Fibroblast of lung (primary cell): ENCODE data around the gene SERPINB2. TPM values are rescaled to one million over a fixed set of nuclear protein-coding genes. Genes with fewer than 3 reads are reported as not detected.

Source experiments
- DNase-seq, 2 donors: peaks; one replicate each; pipeline versions ENCODE4 v3.0.0 to v3.0.0-alpha.2; 2010; ENCODE audit warnings: low read depth in 2 of 2
- H2AFZ ChIP-seq: 2 replicates; pipeline ENCODE4 v1.5.1; 2012; ENCODE audit warnings: low read length, control low read depth, inconsistent platforms
- H3K27ac ChIP-seq: 2 replicates; pipeline ENCODE4 v1.5.1; 2011; ENCODE audit warnings: low read length, control low read depth; ENCODE audit not compliant: insufficient read depth
- H3K27me3 ChIP-seq: 2 replicates; pipeline ENCODE4 v1.5.1; 2011; ENCODE audit warnings: mild to moderate bottlenecking, low read length; ENCODE audit not compliant: control insufficient read depth, insufficient read depth
- H3K36me3 ChIP-seq: 2 replicates; pipeline ENCODE4 v1.5.1; 2011; ENCODE audit warnings: low read length; ENCODE audit not compliant: control insufficient read depth, insufficient read depth
- H3K4me1 ChIP-seq: 2 replicates; pipeline ENCODE4 v1.5.1; 2011; ENCODE audit warnings: low read length; ENCODE audit not compliant: control insufficient read depth, insufficient read depth; ENCODE audit errors: extremely low read depth
- H3K4me2 ChIP-seq: 2 replicates; pipeline ENCODE4 v1.5.1; 2011; ENCODE audit warnings: low read length, control low read depth; ENCODE audit not compliant: insufficient read depth; ENCODE audit errors: extremely low read depth
- H3K4me3 ChIP-seq, 4 experiments: fragments of 200-600 bp in 1 of 4; sonication (generic) in 1 of 4; replicated peaks in 1 of 4; 2 replicates each; pipeline ENCODE4 v1.5.1; 2011 to 2016; ENCODE audit warnings: low read length in 4 of 4, low read depth in 3 of 4, mild to moderate bottlenecking in 3 of 4, control low read depth in 2 of 4, inconsistent platforms in 1 of 4, mixed read lengths in 1 of 4; ENCODE audit not compliant: insufficient read depth in 1 of 4; ENCODE audit errors: control extremely low read depth in 1 of 4
- H3K79me2 ChIP-seq: 2 replicates; pipeline ENCODE4 v1.5.1; 2012; ENCODE audit warnings: mild to moderate bottlenecking, low read length, inconsistent platforms; ENCODE audit not compliant: control insufficient read depth, insufficient read depth
- H3K9ac ChIP-seq: 2 replicates; pipeline ENCODE4 v1.5.1; 2011; ENCODE audit warnings: mild to moderate bottlenecking, low read length, control low read depth; ENCODE audit not compliant: insufficient read depth
- H3K9me3 ChIP-seq: 2 replicates; pipeline ENCODE4 v1.5.1; 2012; ENCODE audit warnings: low read depth, low read length; ENCODE audit not compliant: control insufficient read depth, insufficient read depth
- H4K20me1 ChIP-seq: 2 replicates; pipeline ENCODE4 v1.5.1; 2011; ENCODE audit warnings: low read length; ENCODE audit not compliant: control insufficient read depth, insufficient read depth; ENCODE audit errors: extremely low read depth
- EZH2 ChIP-seq: IDR thresholded peaks from 2 replicates; pipeline ENCODE4 v1.5.1; 2012; ENCODE audit warnings: low read length, control low read depth, mild to moderate bottlenecking; ENCODE audit errors: missing control alignments
- polyA plus RNA-seq, 2 donors: library from polyadenylated mRNA; depleted of rRNA in 1 of 2; stranded (reverse) in 1 of 2; unstranded in 1 of 2; fragments of >200 nt; gene quantifications; 2 replicates each; pipeline ENCODE4 v1.2.1, GENCODE V29; 2011 to 2012; ENCODE audit warnings: missing spikeins in 1 of 2
- total RNA-seq: library from RNA; depleted of rRNA; stranded (reverse); fragments of >200 nt; gene quantifications from 2 replicates; pipeline ENCODE4 v1.2.1, GENCODE V29; 2014
- TF ChIP-seq, protein P1 (sequence below), 2 donors: IDR thresholded peaks in 1 of 2; conservative IDR thresholded peaks in 1 of 2; 1 replicate in 1 of 2; 2 replicates in 1 of 2; pipeline ENCODE4 v1.5.1; 2011 to 2012; ENCODE audit warnings: low read length in 2 of 2, control low read depth in 1 of 2, inconsistent platforms in 1 of 2, low read depth in 1 of 2, mild to moderate bottlenecking in 1 of 2

Gene SERPINB2
- total and polyA plus RNA-seq, 2 donors (not counting 1 experiment from before 2014, with no cell fraction given), result 12.1 to 25.0 TPM

DNA sequence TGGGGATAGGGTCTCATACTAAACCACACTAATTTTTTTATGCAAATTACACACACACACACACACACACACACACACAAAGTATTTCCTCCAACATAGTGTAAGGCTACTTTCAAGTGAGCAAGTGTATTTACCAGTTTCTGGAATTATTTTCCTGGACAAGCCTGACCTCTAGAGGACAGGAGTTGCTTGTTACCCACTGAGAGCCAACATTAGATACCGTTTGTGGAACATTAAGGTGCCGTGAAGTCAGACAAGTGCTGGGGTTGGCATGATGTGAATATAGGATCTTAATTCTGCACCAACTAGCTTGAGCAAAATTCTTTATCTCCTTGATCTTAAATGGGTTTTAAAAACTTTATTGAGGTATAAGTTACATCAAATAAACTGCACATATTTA is 39.3 kb upstream of the SERPINB2 start:
- Histone ChIP-seq H3K4me2 (no peak overlapping the region), H2AFZ (no peak overlapping the region), H3K9me3 (no peaks in the 10 kb centered on the region), H4K20me1 (no peaks in the 10 kb centered on the region), H3K9ac (no peak overlapping the region), H3K4me1 (no peaks in the 10 kb centered on the region), H3K79me2 (no peaks in the 10 kb centered on the region), H3K36me3 (no peaks in the 10 kb centered on the region), H3K4me3 (no peak overlapping the region), H3K27ac (no peak overlapping the region), H3K27me3 (no peaks in the 10 kb centered on the region)
- TF ChIP-seq, protein P1, sequence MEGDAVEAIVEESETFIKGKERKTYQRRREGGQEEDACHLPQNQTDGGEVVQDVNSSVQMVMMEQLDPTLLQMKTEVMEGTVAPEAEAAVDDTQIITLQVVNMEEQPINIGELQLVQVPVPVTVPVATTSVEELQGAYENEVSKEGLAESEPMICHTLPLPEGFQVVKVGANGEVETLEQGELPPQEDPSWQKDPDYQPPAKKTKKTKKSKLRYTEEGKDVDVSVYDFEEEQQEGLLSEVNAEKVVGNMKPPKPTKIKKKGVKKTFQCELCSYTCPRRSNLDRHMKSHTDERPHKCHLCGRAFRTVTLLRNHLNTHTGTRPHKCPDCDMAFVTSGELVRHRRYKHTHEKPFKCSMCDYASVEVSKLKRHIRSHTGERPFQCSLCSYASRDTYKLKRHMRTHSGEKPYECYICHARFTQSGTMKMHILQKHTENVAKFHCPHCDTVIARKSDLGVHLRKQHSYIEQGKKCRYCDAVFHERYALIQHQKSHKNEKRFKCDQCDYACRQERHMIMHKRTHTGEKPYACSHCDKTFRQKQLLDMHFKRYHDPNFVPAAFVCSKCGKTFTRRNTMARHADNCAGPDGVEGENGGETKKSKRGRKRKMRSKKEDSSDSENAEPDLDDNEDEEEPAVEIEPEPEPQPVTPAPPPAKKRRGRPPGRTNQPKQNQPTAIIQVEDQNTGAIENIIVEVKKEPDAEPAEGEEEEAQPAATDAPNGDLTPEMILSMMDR (conservative IDR thresholded peaks at IDR 0.05 in 1 of 2, IDR thresholded peaks at IDR 0.05 in 1 of 2; ENCODE audit: low read depth in 1 of 2, low read length in 2 of 2), result peak; percentile 63 to 70
- no peak for TF ChIP-seq EZH2
- peak; percentile 58 to 70 for DNase-seq

DNA sequence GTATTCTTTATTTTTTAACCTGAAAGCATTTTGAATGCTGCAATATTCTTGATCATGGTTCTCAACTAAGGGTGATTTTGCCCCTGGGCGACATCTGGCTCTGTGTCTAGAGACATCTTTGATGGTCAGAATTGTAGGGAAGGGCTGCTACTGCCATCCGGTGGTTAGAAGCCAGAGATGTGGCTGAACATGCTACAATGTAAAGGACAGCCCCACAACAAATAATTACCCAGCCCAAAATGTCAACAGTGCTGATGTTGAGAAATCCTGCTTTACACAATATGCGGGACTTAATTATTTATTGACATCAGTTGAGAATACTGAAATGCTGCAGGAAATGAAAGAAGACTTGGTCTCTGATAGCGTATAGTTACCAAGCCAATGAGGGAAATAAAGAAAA is 37.5 kb upstream of the SERPINB2 start:
- no peaks in the 10 kb centered on the region for H3K4me1 ChIP-seq
- H3K79me2 ChIP-seq, result no peaks in the 10 kb centered on the region
- DNase-seq, result peak in 1 of 2 donors; percentile 43
- H3K4me3 ChIP-seq, result no peak overlapping the region
- no peaks in the 10 kb centered on the region for H3K27me3 ChIP-seq
- H3K9ac ChIP-seq, result no peak overlapping the region
- no peak overlapping the region for H3K4me2 ChIP-seq
- H3K9me3 ChIP-seq, result no peaks in the 10 kb centered on the region
- TF ChIP-seq, protein P1 (conservative IDR thresholded peaks at IDR 0.05 in 1 of 2, IDR thresholded peaks at IDR 0.05 in 1 of 2; ENCODE audit: low read depth in 1 of 2, low read length in 2 of 2), result peak; percentile 57 to 58
- no peak for TF ChIP-seq EZH2
- no peaks in the 10 kb centered on the region for H3K36me3 ChIP-seq
- H3K27ac ChIP-seq, result no peak overlapping the region
- no peaks in the 10 kb centered on the region for H4K20me1 ChIP-seq
- H2AFZ ChIP-seq, result no peak overlapping the region

GRCh38 chr18:63850636-63851035 is 36.9 kb upstream of the SERPINB2 start:
- Histone ChIP-seq H3K27me3 (no peaks in the 10 kb centered on the region), H4K20me1 (no peaks in the 10 kb centered on the region), H3K36me3 (no peaks in the 10 kb centered on the region), H3K9me3 (no peaks in the 10 kb centered on the region), H3K27ac (no peak overlapping the region), H3K9ac (no peak overlapping the region), H3K4me3 (no peak overlapping the region), H2AFZ (no peak overlapping the region), H3K4me1 (no peaks in the 10 kb centered on the region), H3K79me2 (no peaks in the 10 kb centered on the region), H3K4me2 (no peak overlapping the region)
- no peak for DNase-seq
- TF ChIP-seq, protein P1 (conservative IDR thresholded peaks at IDR 0.05 in 1 of 2, IDR thresholded peaks at IDR 0.05 in 1 of 2; ENCODE audit: low read depth in 1 of 2, low read length in 2 of 2), result no peak
- no peak for TF ChIP-seq EZH2
